Prostate gland (tissue), 2 donors: Measurements from ENCODE around the gene CUL4A. TPM values are rescaled to one million over a fixed set of nuclear protein-coding genes. Genes with fewer than 3 reads are reported as not detected.

Experiments
- DNase-seq: peaks from one replicate; pipeline ENCODE4 v3.0.0-alpha.2; 2019; ENCODE audit warnings: low spot score
- H3K27ac ChIP-seq, 2 donors: fragments of 200-600 bp; sonication (generic); 2 replicates each; pipeline ENCODE4 v1.5.1; 2017 to 2019
- H3K27me3 ChIP-seq: fragments of 200-600 bp; sonication (generic); replicated peaks from 2 replicates; pipeline ENCODE4 v1.5.1; 2019; ENCODE audit not compliant: insufficient read depth
- H3K36me3 ChIP-seq, 2 donors: fragments of 200-600 bp; sonication (generic); 1 replicate in 1 of 2; 2 replicates in 1 of 2; pipeline versions ENCODE4 v1.5.1 to v1.8.1; 2017 to 2019
- H3K4me1 ChIP-seq: fragments of 200-600 bp; sonication (generic); replicated peaks from 2 replicates; pipeline ENCODE4 v1.5.1; 2019
- H3K4me3 ChIP-seq, 2 donors: fragments of 200-600 bp; sonication (generic); 2 replicates each; pipeline ENCODE4 v1.5.1; 2017 to 2019
- H3K9me3 ChIP-seq: fragments of 200-600 bp; sonication (generic); 2 replicates; pipeline ENCODE4 v1.5.1; 2017
- POLR2A ChIP-seq: fragments of 450-650 bp; IDR thresholded peaks from one replicate; pipeline ENCODE4 v1.6.1; 2016; ENCODE audit warnings: antibody characterized with exemption, mild to moderate bottlenecking
- POLR2AphosphoS5 ChIP-seq: sonication (generic); formaldehyde crosslinking; IDR thresholded peaks from one replicate; pipeline ENCODE4 v1.6.1; 2017; ENCODE audit warnings: antibody characterized with exemption
- WGBS: methylation state at CpG from one replicate; pipeline ENCODE4 v1.1.5; 2018; 5-methylcytosine and 5-hydroxymethylcytosine counted together
- intact Hi-C: fragments of 100-400 bp; cut with DNase I; formaldehyde crosslinking; loops from one replicate; pipeline ENCODE4 v1.14.2; 2022
- microRNA-seq: library from miRNA; unstranded; fragments of <30 nt; microRNA quantifications from one replicate; pipeline ENCODE4, GENCODE V29; 2016
- small RNA-seq, 2 donors: library from RNA; depleted of rRNA; stranded (forward); fragments of <200 nt; gene quantifications; one replicate each; pipeline ENCODE3, GENCODE V24; 2016
- total RNA-seq, 2 donors: library from RNA; depleted of rRNA; stranded (reverse); fragments of >200 nt; gene quantifications; one replicate each; pipeline ENCODE4 v1.1.0, GENCODE V29; 2016
- TF ChIP-seq, protein P1 (sequence below), 4 experiments: fragments of 200-600 bp in 2 of 4; fragments of 450-650 bp in 2 of 4; sonication (generic) in 2 of 4; IDR thresholded peaks; 1 replicate in 3 of 4; 2 replicates in 1 of 4; pipeline ENCODE4 v1.5.1; 2016 to 2019; ENCODE audit warnings: antibody characterized with exemption in 4 of 4, mild to moderate bottlenecking in 2 of 4, moderate library complexity in 2 of 4

CUL4A gene
- total RNA-seq, 2 donors from 2014 or later = 103 to 185 TPM

DNA sequence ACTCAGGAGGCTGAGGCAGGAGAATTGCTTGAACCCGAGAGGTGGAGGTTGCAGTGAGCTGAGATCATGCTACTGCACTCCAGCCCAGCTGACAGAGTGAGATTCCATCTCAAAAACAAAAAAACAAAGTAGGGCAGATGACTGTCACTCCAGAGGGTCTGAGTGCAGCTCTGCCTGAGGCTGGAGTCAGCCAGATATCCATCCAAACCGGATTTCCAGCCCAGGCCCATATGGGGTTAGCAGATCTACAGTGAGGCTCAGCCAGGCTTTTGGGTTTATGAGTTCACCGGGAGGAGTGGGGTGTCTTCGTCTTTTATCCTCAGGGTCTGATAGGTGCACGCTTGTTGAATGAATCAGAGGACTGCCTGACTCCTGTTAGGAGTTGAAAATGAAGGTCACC, 106.6 kb downstream of the CUL4A start:
- TF ChIP-seq, protein P1, sequence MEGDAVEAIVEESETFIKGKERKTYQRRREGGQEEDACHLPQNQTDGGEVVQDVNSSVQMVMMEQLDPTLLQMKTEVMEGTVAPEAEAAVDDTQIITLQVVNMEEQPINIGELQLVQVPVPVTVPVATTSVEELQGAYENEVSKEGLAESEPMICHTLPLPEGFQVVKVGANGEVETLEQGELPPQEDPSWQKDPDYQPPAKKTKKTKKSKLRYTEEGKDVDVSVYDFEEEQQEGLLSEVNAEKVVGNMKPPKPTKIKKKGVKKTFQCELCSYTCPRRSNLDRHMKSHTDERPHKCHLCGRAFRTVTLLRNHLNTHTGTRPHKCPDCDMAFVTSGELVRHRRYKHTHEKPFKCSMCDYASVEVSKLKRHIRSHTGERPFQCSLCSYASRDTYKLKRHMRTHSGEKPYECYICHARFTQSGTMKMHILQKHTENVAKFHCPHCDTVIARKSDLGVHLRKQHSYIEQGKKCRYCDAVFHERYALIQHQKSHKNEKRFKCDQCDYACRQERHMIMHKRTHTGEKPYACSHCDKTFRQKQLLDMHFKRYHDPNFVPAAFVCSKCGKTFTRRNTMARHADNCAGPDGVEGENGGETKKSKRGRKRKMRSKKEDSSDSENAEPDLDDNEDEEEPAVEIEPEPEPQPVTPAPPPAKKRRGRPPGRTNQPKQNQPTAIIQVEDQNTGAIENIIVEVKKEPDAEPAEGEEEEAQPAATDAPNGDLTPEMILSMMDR (IDR thresholded peaks at IDR 0.05) = no peak
- TF ChIP-seq POLR2A = no peak
- no peak for TF ChIP-seq POLR2AphosphoS5
- Histone ChIP-seq H3K4me3 (no peak overlapping the region), H3K9me3 (no peaks in the 10 kb centered on the region), H3K4me1 (no peaks in the 10 kb centered on the region), H3K36me3 (peaks cover 6 to 21% of the 10 kb centered on the region in 2 donors), H3K27me3 (no peaks in the 10 kb centered on the region), H3K27ac (no peak overlapping the region)
- intact Hi-C loops = no loop called here
- DNase-seq = no peak
- WGBS = 89% methylated on average over 5 of the region's 5 CpGs

Small RNA genes within 50 kb of the gene (microRNA-seq; reads per million reads assigned to microRNA genes)
- gene MIR8075 = not detected

Small RNA genes within 50 kb of the gene (small RNA-seq; reads per million reads assigned to genes)
- 0 reads per million in 2 donors for gene AL137002.1
- 0 reads per million in 2 donors for gene MIR8075

Other genes starting within 250 kb of the CUL4A start
- gene MCF2L, start 240.4 kb upstream of the CUL4A start, total RNA-seq = 10 to 100 TPM; 47.6 to 64.7 TPM
- gene F7, start 103.8 kb upstream of the CUL4A start, total RNA-seq = 1 to 10 TPM in 1 of 2 donors, not detected in 1; 2.7 TPM
- gene F10, start 86.8 kb upstream of the CUL4A start, total RNA-seq = 10 to 100 TPM; 10.2 to 48.0 TPM
- not detected for gene PROZ, start 51.0 kb upstream of the CUL4A start, total RNA-seq
- gene PCID2, start 944 bp upstream of the CUL4A start, total RNA-seq = 10 to 100 TPM; 47.7 to 48.6 TPM
- 100 to 1,000 TPM; 214 to 246 TPM for gene LAMP1, start 87.6 kb downstream of the CUL4A start, total RNA-seq
- 10 to 100 TPM; 23.5 to 43.1 TPM for gene GRTP1, start 154.5 kb downstream of the CUL4A start, total RNA-seq
- 1 to 10 TPM; 3.7 to 3.9 TPM for gene ADPRHL1, start 243.9 kb downstream of the CUL4A start, total RNA-seq